OCI-LY7 (cell line): ENCODE results near the gene ACADM.

Source experiments
- CTCF ChIP-seq: fragments of 200-600 bp; sonication (generic); conservative IDR thresholded peaks from 2 replicates; pipeline ENCODE4 v1.5.1; 2014; ENCODE audit warnings: mild to moderate bottlenecking, antibody characterized with exemption, low read length, moderate library complexity, mixed read lengths
- EZH2phosphoT487 ChIP-seq: fragments of 200-600 bp; sonication (generic); IDR thresholded peaks from 2 replicates; pipeline ENCODE4 v1.6.1; 2018; ENCODE audit warnings: low read depth, borderline replicate concordance, mild to moderate bottlenecking, mixed run types, antibody characterized with exemption, low read length, moderate library complexity, mixed read lengths

GRCh38 chr1:75796376-75797272 is 72.1 kb downstream of the ACADM start, which contains the start of gene MSH4:
- TF ChIP-seq CTCF (no peak), EZH2phosphoT487 (no peak)
